ENCODE results near the gene YIF1A. TPM values are rescaled to one million over a fixed set of nuclear protein-coding genes. Genes with fewer than 3 reads are reported as not detected.
A peak's percentile ranks its signal among the peaks of the same experiment; 100 is the strongest.

The YIF1A gene
- total RNA-seq, 4 donors from 2014 or later, result 55.3 to 76.2 (median 74.1) TPM

- WGBS, 2 donors, result 1 to 3% methylated on average over 28 to 40 of the region's 95 CpGs
- no peak for DNase-seq (ENCODE audit: low spot score in 2 of 2)
- TF ChIP-seq POLR2A (IDR thresholded peaks at IDR 0.05) (no peak), CTCF (IDR thresholded peaks at IDR 0.05) (no peak)
- no peak within 1 kb of the TSS for H3K4me3 ChIP-seq (ENCODE audit: low read depth, poor library complexity, severe bottlenecking)
- intact Hi-C loops (cut with DNase I; ENCODE audit: low total_unique reads), result no loop called here
Observed at GRCh38 chr11:66291706-66292542, 3.0 kb upstream of the YIF1A start, which contains the start of gene TMEM151A. TSS of gene TMEM151A (plus strand) at chr11:66291894. CDS start at chr11:66292014, 120 bp downstream.

GRCh38 chr11:66291303-66291705 is 2.4 kb upstream of the YIF1A start:
- TF ChIP-seq CTCF (IDR thresholded peaks at IDR 0.05) (no peak), POLR2A (IDR thresholded peaks at IDR 0.05) (no peak)
- intact Hi-C loops (cut with DNase I; ENCODE audit: low total_unique reads), result no loop called here
- no peak for DNase-seq (ENCODE audit: low spot score in 2 of 2)
- H3K4me3 ChIP-seq (ENCODE audit: low read depth, poor library complexity, severe bottlenecking), result no peak overlapping the region
- WGBS, 2 donors, result 24% methylated on average over 10 to 11 of the region's 16 CpGs

- no peak for TF ChIP-seq CTCF (IDR thresholded peaks at IDR 0.05)
- no peak for TF ChIP-seq POLR2A (IDR thresholded peaks at IDR 0.05)
- DNase-seq (ENCODE audit: low spot score in 2 of 2), result no peak
- 68 to 92% methylated on average over 2 of the region's 2 CpGs for WGBS, 2 donors
- H3K4me3 ChIP-seq (ENCODE audit: low read depth, poor library complexity, severe bottlenecking), result no peak overlapping the region
- intact Hi-C loops (cut with DNase I; ENCODE audit: low total_unique reads), result no loop called here
Observed at GRCh38 chr11:66290330-66290621, 1.3 kb upstream of the YIF1A start.

GRCh38 chr11:66289548-66290329 is 796 bp upstream of the YIF1A start:
- intact Hi-C loops (cut with DNase I; ENCODE audit: low total_unique reads), result loop anchor here (5.0 kb wide), 1 partner anchor 67 kb away; no protein-coding TSS in a partner anchor
- peak in 1 of 2 donors; percentile 93 for DNase-seq (ENCODE audit: low spot score in 2 of 2)
- H3K4me3 ChIP-seq (ENCODE audit: low read depth, poor library complexity, severe bottlenecking), result peak overlapping the region; percentile 31
- TF ChIP-seq POLR2A (IDR thresholded peaks at IDR 0.05), result no peak
- WGBS, 2 donors, result 12 to 13% methylated on average over 34 to 36 of the region's 36 CpGs

GRCh38 chr11:66287889-66288670 is 863 bp downstream of the YIF1A start:
- H3K4me3 ChIP-seq (ENCODE audit: low read depth, poor library complexity, severe bottlenecking), result peak overlapping the region; percentile 71
- TF ChIP-seq POLR2A (IDR thresholded peaks at IDR 0.05) (no peak), CTCF (IDR thresholded peaks at IDR 0.05) (no peak)
- DNase-seq (ENCODE audit: low spot score in 2 of 2), result no peak
- 33 to 34% methylated on average over 20 of the region's 20 CpGs for WGBS, 2 donors
- intact Hi-C loops (cut with DNase I; ENCODE audit: low total_unique reads), result loop anchor here (5.0 kb wide), 1 partner anchor 66 kb away; no protein-coding TSS in a partner anchor

All from lower leg skin (tissue), 4 donors.